A549 treated with AZD9567 at 1 μM for 4 hours (cell line): ENCODE results near the gene LRRC17. TPM values are rescaled to one million over a fixed set of nuclear protein-coding genes. Genes with fewer than 3 reads are reported as not detected.

Experiments
- total RNA-seq: library from RNA; stranded (reverse); fragments of 200-300 nt; extraction: Qiagen RNA extraction; gene quantifications from 5 replicates; pipeline ENCODE4 v1.2.3, GENCODE V29; 2022; ENCODE audit not compliant: insufficient read depth

LRRC17 gene
- total RNA-seq = 0.05 to 0.17 TPM (median 0.09 TPM) in 3 of 5 replicates, not detected in the others

GRCh38 chr7:102912742-102913141 is at the start of gene LRRC17:
TSS of gene LRRC17 (plus strand) at chr7:102913000. CDS start at chr7:102933914, 20,914 bp downstream.

Other genes with a start within 250 kb of the LRRC17 start
- 0.33 to 0.69 TPM (median 0.59 TPM) in 4 of 5 replicates, not detected in the other for gene POLR2J2, start 241.3 kb upstream of the LRRC17 start, total RNA-seq
- 6.1 to 12.7 TPM (median 7.2 TPM) in 5 replicates for gene FAM185A, start 164.0 kb upstream of the LRRC17 start, total RNA-seq
- gene FBXL13, start 161.8 kb downstream of the LRRC17 start, total RNA-seq = 0.27 to 0.48 TPM (median 0.43 TPM) in 4 of 5 replicates, not detected in the other
- gene ARMC10, start 162.1 kb downstream of the LRRC17 start, total RNA-seq = 34.2 to 39.5 TPM (median 38.3 TPM) in 5 replicates
- gene NAPEPLD, start 236.1 kb downstream of the LRRC17 start, total RNA-seq = 2.7 to 4.8 TPM (median 4.2 TPM) in 5 replicates